ENCODE measurements around the gene APBA3.

Gene APBA3

GRCh38 chr19:3761382-3762129 lies at the start of gene APBA3:
Gene APBA3 (minus strand): TSS chr19:3761692. CDS start chr19:3760264, 1,428 bp downstream.
- DNase-seq: peak; percentile 82

GRCh38 chr19:3810708-3811355 lies 49.3 kb upstream of the APBA3 start:
- DNase-seq: no peak

GRCh38 chr19:3809881-3810707 lies 48.6 kb upstream of the APBA3 start:
- DNase-seq: no peak

- DNase-seq: no peak
These were observed 47.1 kb upstream of the APBA3 start for GRCh38 chr19:3808420-3809143.

- no peak for DNase-seq
These were observed 46.3 kb upstream of the APBA3 start for GRCh38 chr19:3807574-3808354.

- no peak for DNase-seq
These were observed 45.6 kb upstream of the APBA3 start for GRCh38 chr19:3807131-3807480.

- no peak for DNase-seq
These were observed 44.4 kb upstream of the APBA3 start for GRCh38 chr19:3805859-3806258.

- no peak for DNase-seq
These were observed 42.9 kb upstream of the APBA3 start for GRCh38 chr19:3804429-3804828.

GRCh38 chr19:3803986-3804385 lies 42.5 kb upstream of the APBA3 start:
- no peak for DNase-seq

- no peak for DNase-seq
These were observed 41.8 kb upstream of the APBA3 start for GRCh38 chr19:3803114-3803888.

- peak; percentile 69 for DNase-seq
These were observed 40.1 kb upstream of the APBA3 start for GRCh38 chr19:3801412-3802096.

GRCh38 chr19:3800996-3801395 lies 39.5 kb upstream of the APBA3 start:
- no peak for DNase-seq

GRCh38 chr19:3798137-3798536 lies 36.6 kb upstream of the APBA3 start:
- no peak for DNase-seq

GRCh38 chr19:3796358-3796757 lies 34.9 kb upstream of the APBA3 start:
- no peak for DNase-seq

GRCh38 chr19:3793799-3794198 lies 32.3 kb upstream of the APBA3 start:
- no peak for DNase-seq

- DNase-seq: no peak
These were observed 30.6 kb upstream of the APBA3 start for GRCh38 chr19:3792114-3792513.

- DNase-seq: no peak
These were observed 29.4 kb upstream of the APBA3 start for GRCh38 chr19:3790941-3791340.

- DNase-seq: no peak
These were observed 28.8 kb upstream of the APBA3 start for GRCh38 chr19:3790209-3790734.

- DNase-seq: no peak
These were observed 27.7 kb upstream of the APBA3 start for GRCh38 chr19:3788996-3789778.

All from COR-L47 (cell line).